ENCODE measurements around the gene PTGER1.

Gene PTGER1

DNA sequence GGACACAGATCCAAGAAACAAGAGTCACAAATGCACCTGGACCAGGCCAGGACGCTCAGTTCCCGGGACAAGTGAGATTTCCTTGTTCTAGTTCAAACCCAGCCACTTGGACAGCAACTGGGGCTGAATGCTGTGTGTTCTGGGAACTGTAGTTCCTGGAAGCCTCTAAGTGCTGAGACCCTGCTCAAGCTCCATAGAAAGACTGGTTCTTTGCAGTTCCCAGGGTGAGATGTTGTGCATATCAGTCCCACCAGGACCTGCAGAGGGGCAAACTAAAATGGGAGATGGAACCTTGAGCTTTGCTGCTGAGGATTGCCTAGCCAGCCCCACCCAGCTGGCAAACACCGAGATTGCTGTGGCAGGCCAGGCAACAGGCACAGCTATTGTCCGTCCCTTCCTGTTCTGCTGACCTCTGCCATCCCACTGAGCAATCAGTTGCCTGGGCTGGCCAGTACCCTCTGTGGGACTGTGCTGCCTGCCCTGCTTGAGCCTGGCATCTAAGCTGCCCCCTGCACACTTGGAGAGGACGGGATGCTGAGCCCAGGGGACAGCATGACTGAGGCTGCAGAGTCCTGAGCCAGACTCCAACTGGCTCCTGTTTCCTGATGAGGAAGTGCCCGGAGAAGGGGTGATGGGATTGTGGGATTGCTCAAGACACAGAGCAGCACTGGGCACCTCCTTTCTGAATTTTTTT is 22.2 kb upstream of the PTGER1 start:
- Histone ChIP-seq H3K9me3 (ENCODE audit: control insufficient read depth, insufficient read depth, low read depth, low read length) (no peaks in the 10 kb centered on the region), H3K27ac (ENCODE audit: low read depth, low read length) (no peak overlapping the region), H3K4me3 (ENCODE audit: low read depth, low read length) (no peak overlapping the region), H3K4me1 (ENCODE audit: control insufficient read depth, insufficient read depth, low read length) (peaks cover 12% of the 10 kb centered on the region), H3K9ac (ENCODE audit: low read length) (no peak overlapping the region), H3K27me3 (ENCODE audit: control insufficient read depth, insufficient read depth, low read length) (no peaks in the 10 kb centered on the region), H3K36me3 (ENCODE audit: control insufficient read depth, insufficient read depth, low read length) (peaks cover 5% of the 10 kb centered on the region)

DNA sequence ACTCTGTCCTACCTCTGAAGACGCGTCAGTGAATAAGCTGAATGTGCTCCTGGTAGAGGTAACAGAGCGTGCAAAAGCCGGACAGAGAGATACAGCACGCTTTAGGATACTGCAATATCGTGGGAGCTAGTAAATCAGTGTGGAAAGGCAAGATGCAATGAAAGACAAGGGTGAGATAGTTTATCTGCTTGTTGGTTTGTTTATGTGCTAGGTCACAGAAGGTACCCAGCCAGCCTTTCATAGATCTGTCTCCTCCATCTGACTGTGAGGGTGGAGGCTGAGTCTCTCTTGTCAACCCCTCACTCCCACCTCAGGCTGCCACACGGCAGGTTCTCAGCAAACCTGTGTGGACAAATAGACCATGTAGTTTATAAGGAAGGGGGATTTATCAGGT is 21.7 kb upstream of the PTGER1 start:
- H3K4me1 ChIP-seq (ENCODE audit: control insufficient read depth, insufficient read depth, low read length), result peaks cover 12% of the 10 kb centered on the region
- peaks cover 6% of the 10 kb centered on the region for H3K36me3 ChIP-seq (ENCODE audit: control insufficient read depth, insufficient read depth, low read length)
- peak overlapping the region; percentile 13 for H3K4me3 ChIP-seq (ENCODE audit: low read depth, low read length)
- no peaks in the 10 kb centered on the region for H3K9me3 ChIP-seq (ENCODE audit: control insufficient read depth, insufficient read depth, low read depth, low read length)
- no peak overlapping the region for H3K9ac ChIP-seq (ENCODE audit: low read length)
- no peak overlapping the region for H3K27ac ChIP-seq (ENCODE audit: low read depth, low read length)
- no peaks in the 10 kb centered on the region for H3K27me3 ChIP-seq (ENCODE audit: control insufficient read depth, insufficient read depth, low read length)

DNA sequence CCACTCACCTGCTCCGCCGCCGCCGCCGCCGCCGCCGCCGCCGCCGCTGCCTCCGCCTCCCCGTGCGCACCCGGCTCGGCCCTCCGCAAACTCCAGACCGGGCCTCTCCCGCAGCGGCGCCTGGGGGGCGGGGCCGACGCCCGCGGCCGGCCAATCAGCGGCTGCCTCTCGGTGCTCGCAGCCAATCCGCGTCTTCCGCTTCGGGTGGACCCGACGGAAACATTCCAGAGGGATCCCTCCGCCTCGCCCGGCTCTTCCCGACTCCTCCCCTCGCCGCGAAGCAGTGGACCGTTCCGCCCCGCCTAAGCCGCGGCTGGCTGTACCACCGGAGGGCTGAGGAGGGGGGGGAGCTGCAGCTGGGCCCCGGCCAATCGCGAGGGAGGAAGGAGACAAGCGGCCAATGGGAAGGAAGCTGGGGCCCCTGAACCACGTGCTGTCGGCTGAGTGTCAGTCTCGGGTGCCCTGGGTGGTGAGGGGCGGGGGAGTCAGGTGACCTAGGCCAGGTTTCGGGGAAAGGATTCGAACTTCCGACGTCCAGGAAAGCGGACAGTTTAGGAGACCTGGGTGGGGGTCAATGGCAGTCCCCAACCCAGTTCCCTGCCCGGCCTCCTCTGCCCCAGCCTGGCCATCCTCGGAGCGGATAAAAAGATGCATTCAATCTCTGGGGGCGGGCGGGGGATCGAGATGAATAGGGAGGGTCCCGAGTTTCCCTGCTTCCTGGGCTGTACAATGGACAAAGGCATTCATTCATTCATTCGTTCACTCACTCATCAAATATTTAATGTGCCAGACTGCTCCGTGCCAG is 21.1 kb upstream of the PTGER1 start, which contains the start of gene GIPC1:
GIPC1 (minus strand) TSS at position 99 of the 805 bp plus-strand sequence. CDS start 13,151 bp downstream, outside the sequence.
- Histone ChIP-seq H3K9me3 (ENCODE audit: control insufficient read depth, insufficient read depth, low read depth, low read length) (no peaks in the 10 kb centered on the region), H3K27ac (ENCODE audit: low read depth, low read length) (no peak within 1 kb of the TSS), H3K9ac (ENCODE audit: low read length) (peak within 1 kb of the TSS; percentile 44), H3K4me3 (ENCODE audit: low read depth, low read length) (peak within 1 kb of the TSS; percentile 74), H3K4me1 (ENCODE audit: control insufficient read depth, insufficient read depth, low read length) (peaks cover 12% of the 10 kb centered on the region), H3K27me3 (ENCODE audit: control insufficient read depth, insufficient read depth, low read length) (no peaks in the 10 kb centered on the region), H3K36me3 (ENCODE audit: control insufficient read depth, insufficient read depth, low read length) (peaks cover 10% of the 10 kb centered on the region)

DNA sequence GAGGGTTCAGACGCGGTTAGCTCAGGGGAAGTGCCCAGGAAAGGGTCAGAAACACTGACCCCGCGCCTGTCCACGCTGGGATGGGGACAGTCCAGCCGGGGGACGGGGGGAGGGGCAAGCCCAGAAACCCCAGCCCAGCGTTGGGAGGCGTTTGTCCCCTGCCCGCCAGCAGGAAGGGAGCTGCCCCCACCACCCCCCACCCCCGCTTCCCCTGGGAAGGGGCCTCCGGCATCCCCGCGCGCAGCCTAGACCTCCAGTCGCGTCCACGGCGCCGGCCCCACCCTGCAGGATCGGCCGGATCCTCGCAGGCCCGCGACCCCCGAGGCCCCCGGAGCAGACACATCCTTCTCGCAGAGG is 20.5 kb upstream of the PTGER1 start:
- Histone ChIP-seq H3K27me3 (ENCODE audit: control insufficient read depth, insufficient read depth, low read length) (no peaks in the 10 kb centered on the region), H3K36me3 (ENCODE audit: control insufficient read depth, insufficient read depth, low read length) (peaks cover 12% of the 10 kb centered on the region), H3K4me3 (ENCODE audit: low read depth, low read length) (peak overlapping the region; percentile 74), H3K9ac (ENCODE audit: low read length) (peak overlapping the region; percentile 44), H3K9me3 (ENCODE audit: control insufficient read depth, insufficient read depth, low read depth, low read length) (no peaks in the 10 kb centered on the region), H3K27ac (ENCODE audit: low read depth, low read length) (no peak overlapping the region), H3K4me1 (ENCODE audit: control insufficient read depth, insufficient read depth, low read length) (peaks cover 12% of the 10 kb centered on the region)

DNA sequence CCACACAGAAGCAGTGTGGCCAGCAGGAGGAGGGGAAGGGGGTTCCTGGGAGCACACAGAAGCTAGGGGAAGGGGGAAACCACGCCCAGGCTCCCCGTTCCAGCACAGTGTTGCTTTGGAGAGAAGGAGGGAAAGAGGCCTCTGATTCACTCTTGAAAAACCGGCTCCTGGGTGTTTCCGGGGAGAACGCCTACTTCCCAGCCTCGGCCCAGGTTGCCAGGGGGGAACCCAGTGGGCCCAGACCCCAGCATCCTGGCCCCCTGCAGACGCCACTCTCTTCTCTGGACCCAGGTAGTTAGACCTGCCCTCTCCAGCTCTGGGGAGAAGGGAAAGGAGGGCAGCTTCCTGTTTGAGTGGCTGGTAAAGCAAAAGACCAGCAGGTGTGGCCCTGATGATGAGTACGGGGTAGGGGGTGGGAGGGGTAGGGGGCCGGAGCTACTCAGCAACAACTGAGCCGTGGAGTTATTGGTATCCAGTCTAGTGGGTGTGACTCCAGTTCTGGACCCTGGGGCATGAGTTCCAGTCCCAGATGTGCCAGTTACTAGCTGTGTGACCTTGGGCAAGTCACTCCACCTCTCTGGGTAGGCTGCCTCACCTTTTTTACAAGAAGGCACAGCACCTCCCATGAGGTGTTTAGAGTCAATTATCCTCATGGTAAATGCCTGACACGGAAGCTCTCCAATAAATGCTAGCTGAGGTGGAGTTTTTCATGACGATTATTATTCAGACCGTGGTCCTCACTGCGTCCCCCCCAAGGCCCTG is 19.9 kb upstream of the PTGER1 start:
- peak overlapping the region; percentile 74 for H3K4me3 ChIP-seq (ENCODE audit: low read depth, low read length)
- H3K9me3 ChIP-seq (ENCODE audit: control insufficient read depth, insufficient read depth, low read depth, low read length), result no peaks in the 10 kb centered on the region
- H3K9ac ChIP-seq (ENCODE audit: low read length), result peak overlapping the region; percentile 44
- H3K36me3 ChIP-seq (ENCODE audit: control insufficient read depth, insufficient read depth, low read length), result peaks cover 12% of the 10 kb centered on the region
- H3K27ac ChIP-seq (ENCODE audit: low read depth, low read length), result no peak overlapping the region
- peaks cover 12% of the 10 kb centered on the region for H3K4me1 ChIP-seq (ENCODE audit: control insufficient read depth, insufficient read depth, low read length)
- H3K27me3 ChIP-seq (ENCODE audit: control insufficient read depth, insufficient read depth, low read length), result no peaks in the 10 kb centered on the region

DNA sequence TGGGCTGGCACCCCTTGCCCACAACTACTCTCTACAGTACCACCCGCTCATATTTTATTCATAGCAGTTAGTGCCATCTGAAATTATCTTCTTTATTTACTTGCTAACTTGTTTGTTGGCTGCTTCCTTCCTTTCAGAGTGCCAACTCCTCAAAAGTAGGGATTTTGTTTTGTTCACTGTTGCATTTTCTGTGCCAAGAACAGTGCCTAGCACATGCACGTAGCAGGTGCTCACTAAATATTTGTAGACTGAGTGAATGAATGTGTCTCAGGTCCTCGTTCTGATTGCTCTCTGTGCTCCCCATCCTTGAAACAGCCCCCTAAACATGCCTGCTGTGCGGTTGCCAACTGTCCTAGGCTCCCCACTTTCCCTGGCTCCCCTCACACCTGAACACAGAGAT is 19.3 kb upstream of the PTGER1 start:
- Histone ChIP-seq H3K4me1 (ENCODE audit: control insufficient read depth, insufficient read depth, low read length) (peaks cover 12% of the 10 kb centered on the region), H3K9ac (ENCODE audit: low read length) (no peak overlapping the region), H3K9me3 (ENCODE audit: control insufficient read depth, insufficient read depth, low read depth, low read length) (no peaks in the 10 kb centered on the region), H3K27me3 (ENCODE audit: control insufficient read depth, insufficient read depth, low read length) (no peaks in the 10 kb centered on the region), H3K36me3 (ENCODE audit: control insufficient read depth, insufficient read depth, low read length) (peaks cover 16% of the 10 kb centered on the region), H3K27ac (ENCODE audit: low read depth, low read length) (no peak overlapping the region), H3K4me3 (ENCODE audit: low read depth, low read length) (no peak overlapping the region)

DNA sequence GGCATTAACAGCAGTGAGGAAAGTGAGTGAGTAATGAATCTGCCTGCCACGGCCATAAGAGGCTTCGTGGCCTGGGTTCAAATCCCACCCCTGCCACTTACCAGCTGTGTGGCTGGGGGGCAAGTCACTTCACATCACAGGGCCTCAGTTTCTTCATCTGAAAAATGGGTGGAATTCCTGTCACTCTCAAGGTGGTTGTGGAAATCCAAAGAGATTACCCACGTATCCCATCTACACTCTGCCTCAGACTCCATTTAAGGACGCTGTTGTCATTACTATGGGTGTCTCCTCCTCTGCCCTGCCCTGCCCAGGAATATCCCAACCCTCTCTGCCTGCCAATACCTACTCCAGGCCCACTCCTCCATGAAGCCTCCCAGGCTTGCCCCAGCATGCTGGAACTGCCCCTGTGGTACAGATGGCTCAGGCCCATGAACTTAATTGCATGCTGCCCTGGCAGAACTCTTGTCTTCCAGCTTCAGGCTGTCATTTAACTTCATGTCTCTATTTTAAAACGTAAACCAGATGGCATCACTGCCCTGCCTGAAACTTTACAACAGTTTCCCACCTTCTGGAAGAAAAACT is 17.7 kb upstream of the PTGER1 start:
- Histone ChIP-seq H3K9me3 (ENCODE audit: control insufficient read depth, insufficient read depth, low read depth, low read length) (no peaks in the 10 kb centered on the region), H3K4me3 (ENCODE audit: low read depth, low read length) (no peak overlapping the region), H3K27me3 (ENCODE audit: control insufficient read depth, insufficient read depth, low read length) (no peaks in the 10 kb centered on the region), H3K36me3 (ENCODE audit: control insufficient read depth, insufficient read depth, low read length) (peaks cover 26% of the 10 kb centered on the region), H3K4me1 (ENCODE audit: control insufficient read depth, insufficient read depth, low read length) (peaks cover 12% of the 10 kb centered on the region), H3K9ac (ENCODE audit: low read length) (no peak overlapping the region), H3K27ac (ENCODE audit: low read depth, low read length) (no peak overlapping the region)

DNA sequence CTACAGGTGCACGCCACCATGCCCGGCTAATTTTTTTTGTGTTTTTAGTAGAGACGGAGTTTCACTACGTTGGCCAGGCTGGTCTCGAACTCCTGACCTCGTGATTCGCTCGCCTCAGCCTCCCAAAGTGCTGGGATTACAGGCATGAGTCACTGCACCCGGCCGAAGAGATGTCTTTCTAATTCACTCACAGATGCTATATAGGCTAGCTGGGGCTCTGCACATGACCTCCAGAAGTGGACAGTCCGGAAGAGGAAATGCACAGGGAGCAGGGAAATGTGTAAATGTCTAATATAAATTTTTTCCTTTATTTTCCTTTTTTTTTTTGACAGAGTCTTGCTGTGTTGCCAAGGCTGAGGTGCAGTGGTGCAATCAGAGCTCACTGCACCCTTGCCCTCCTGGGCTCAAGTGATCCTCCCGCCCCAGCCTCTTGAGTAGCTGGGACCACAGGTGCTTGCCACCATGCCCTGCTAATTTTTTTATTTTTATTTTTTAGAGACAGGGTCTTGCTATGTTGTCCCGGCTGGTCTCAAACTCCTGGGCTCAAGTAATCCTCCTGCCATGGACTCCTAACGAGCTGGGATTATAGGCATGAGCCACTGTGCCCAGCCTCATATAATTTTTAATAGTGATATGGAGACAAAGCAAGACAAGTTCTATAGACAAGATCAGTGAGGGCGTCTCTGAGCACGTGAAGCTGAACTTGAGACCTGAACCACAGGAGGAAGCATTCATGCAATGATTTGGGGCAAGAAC is 12.4 kb upstream of the PTGER1 start:
- H3K27me3 ChIP-seq (ENCODE audit: control insufficient read depth, insufficient read depth, low read length), result no peaks in the 10 kb centered on the region
- peaks cover 30% of the 10 kb centered on the region for H3K36me3 ChIP-seq (ENCODE audit: control insufficient read depth, insufficient read depth, low read length)
- H3K4me3 ChIP-seq (ENCODE audit: low read depth, low read length), result no peak overlapping the region
- H3K9me3 ChIP-seq (ENCODE audit: control insufficient read depth, insufficient read depth, low read depth, low read length), result no peaks in the 10 kb centered on the region
- H3K9ac ChIP-seq (ENCODE audit: low read length), result no peak overlapping the region
- H3K27ac ChIP-seq (ENCODE audit: low read depth, low read length), result no peak overlapping the region
- no peaks in the 10 kb centered on the region; the same call in 1 of the 2 replicates for H3K4me1 ChIP-seq (ENCODE audit: control insufficient read depth, insufficient read depth, low read length)

DNA sequence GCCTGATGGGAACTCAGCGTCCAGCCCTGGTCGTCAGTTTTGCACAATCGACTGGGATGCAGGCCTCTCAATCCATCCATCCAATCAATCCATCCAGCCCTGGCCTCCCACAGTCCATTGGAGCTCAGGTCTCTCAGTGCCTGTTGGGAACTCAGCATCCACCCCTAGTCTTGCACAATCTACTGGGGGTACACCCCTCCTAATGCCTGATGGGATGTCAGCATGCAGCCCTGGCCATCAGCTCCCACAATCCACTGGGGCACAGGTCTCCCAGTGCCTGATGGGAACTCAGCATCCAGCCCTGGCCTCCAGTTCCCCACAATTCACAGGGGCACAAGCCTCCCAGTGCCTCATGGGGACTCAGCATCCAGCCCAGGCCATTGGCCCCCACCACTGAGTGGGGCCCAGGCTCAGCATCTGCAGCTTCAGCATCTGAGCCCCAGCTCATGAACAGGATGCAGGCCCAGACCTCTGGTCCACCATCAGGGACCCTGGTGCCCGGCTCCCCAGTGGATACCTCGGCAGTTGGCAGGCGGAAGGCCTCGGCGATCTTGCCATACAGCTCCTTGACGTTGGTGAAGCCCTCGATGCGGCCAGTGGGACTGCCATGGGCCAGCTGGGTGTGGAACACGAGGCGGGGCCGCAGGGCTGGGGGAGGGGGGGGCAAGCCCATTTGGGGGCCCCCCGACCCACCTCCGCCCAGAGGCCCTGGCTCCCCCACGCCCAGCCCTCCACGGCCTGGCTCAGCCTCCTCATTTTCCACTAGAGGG is 7.2 kb upstream of the PTGER1 start:
- peaks cover 35% of the 10 kb centered on the region for H3K36me3 ChIP-seq (ENCODE audit: control insufficient read depth, insufficient read depth, low read length)

DNA sequence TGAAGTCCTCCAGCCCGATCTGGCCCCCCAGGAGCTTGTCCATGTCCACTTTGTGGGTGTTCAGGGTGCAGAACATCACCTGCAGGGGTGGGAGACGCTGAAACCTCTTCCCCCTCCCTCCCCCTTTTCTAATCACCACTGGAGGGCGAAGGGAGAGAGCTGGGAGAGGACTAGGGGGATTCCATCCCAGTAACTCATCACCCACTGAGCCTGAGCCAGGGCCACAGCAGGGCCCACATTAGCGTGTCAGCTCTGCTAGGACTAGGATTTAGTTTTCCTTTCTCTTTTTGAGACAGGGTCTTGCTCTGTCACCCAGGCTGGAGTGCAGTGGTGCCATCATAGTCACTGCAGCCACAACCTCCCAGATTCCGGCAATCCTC is 5.5 kb upstream of the PTGER1 start:
- no peaks in the 10 kb centered on the region for H3K9me3 ChIP-seq (ENCODE audit: control insufficient read depth, insufficient read depth, low read depth, low read length)
- no peak overlapping the region for H3K27ac ChIP-seq (ENCODE audit: low read depth, low read length)
- H3K4me1 ChIP-seq (ENCODE audit: control insufficient read depth, insufficient read depth, low read length), result peaks cover 13% of the 10 kb centered on the region
- H3K4me3 ChIP-seq (ENCODE audit: low read depth, low read length), result no peak overlapping the region
- H3K36me3 ChIP-seq (ENCODE audit: control insufficient read depth, insufficient read depth, low read length), result peaks cover 31% of the 10 kb centered on the region
- H3K27me3 ChIP-seq (ENCODE audit: control insufficient read depth, insufficient read depth, low read length), result no peaks in the 10 kb centered on the region
- no peak overlapping the region for H3K9ac ChIP-seq (ENCODE audit: low read length)

More for the DNA sequence above, 7.2 kb upstream of the PTGER1 start:
- Histone ChIP-seq H3K4me3 (ENCODE audit: low read depth, low read length) (no peak overlapping the region), H3K27me3 (ENCODE audit: control insufficient read depth, insufficient read depth, low read length) (no peaks in the 10 kb centered on the region), H3K4me1 (ENCODE audit: control insufficient read depth, insufficient read depth, low read length) (peaks cover 9% of the 10 kb centered on the region), H3K27ac (ENCODE audit: low read depth, low read length) (no peak overlapping the region), H3K9me3 (ENCODE audit: control insufficient read depth, insufficient read depth, low read depth, low read length) (no peaks in the 10 kb centered on the region), H3K9ac (ENCODE audit: low read length) (no peak overlapping the region)

All from HUES6 (cell line).